CD4-positive, alpha-beta T cell treated with Interleukin-17A for 1 hour (primary cell): ENCODE measurements around the gene ATP6AP2.
"Not testable (repeated sequence)": the region's sequence is repeated elsewhere in the genome, so short reads cannot be mapped to it uniquely, and the experiment has no call there.

ENCODE experiments used
- DNase-seq: peaks from one replicate; pipeline ENCODE4 v3.0.0-alpha.2; 2020

The ATP6AP2 gene

GRCh38 chrX:40576291-40576690 lies 4.5 kb upstream of the ATP6AP2 start:
- DNase-seq = no peak

GRCh38 chrX:40578039-40578695 lies 2.6 kb upstream of the ATP6AP2 start:
- no peak for DNase-seq

- no peak for DNase-seq
These were observed 1.6 kb upstream of the ATP6AP2 start for GRCh38 chrX:40579141-40579540.

DNA sequence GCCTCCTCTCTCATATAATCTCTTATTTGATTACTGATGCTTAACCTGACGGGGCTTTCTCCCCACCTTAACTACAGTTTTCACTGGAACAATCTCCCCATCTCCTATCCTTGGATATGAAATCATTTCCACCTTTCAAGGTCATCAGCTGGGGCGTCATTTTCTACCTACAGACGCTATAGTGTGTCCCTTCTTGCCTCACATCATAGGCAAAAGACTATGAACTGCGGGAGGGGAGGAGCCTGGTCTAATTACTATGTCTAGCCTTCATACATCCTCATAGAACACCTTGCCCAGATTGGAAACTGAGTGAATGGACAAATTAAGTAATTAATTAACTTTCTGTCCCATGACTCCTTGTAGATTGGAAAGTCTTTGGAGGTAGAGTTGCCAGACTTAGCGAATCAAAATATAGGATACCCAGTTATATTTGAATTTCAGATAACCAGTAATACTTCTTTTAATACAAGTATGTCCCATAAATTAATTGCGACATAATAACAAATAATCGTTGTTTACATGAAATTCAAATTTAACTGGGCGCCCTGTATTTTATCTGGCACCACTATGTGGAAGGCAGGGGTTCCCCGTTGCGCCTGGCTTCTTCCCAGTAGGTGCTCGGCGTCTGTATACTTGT lies 752 bp upstream of the ATP6AP2 start:
- DNase-seq = peak; percentile 10

- DNase-seq = peak; percentile 48
These were observed 658 bp downstream of the ATP6AP2 start for GRCh38 chrX:40581336-40581920.

DNA sequence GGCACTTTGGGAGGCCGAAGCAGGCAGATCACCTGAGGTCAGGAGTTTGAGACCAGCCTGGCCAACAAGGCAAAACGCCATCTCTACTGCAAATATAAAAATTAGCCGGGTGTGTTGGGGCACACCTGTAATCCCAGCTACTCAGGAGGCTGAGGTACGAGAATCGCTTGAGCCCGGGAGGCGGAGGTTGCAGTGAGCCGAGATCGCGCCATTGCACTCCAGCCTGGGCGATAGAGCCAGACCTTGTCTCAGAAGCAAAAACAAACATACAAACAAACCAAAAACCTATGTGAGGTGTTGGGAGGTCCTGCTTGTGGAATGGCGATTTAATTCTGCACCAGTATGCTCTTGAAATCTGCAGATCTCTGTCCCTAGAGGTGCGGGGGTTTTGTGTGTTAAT lies 1.4 kb downstream of the ATP6AP2 start:
- not testable (repeated sequence) for DNase-seq

GRCh38 chrX:40582811-40583210 lies 2.0 kb downstream of the ATP6AP2 start:
- no peak for DNase-seq

DNA sequence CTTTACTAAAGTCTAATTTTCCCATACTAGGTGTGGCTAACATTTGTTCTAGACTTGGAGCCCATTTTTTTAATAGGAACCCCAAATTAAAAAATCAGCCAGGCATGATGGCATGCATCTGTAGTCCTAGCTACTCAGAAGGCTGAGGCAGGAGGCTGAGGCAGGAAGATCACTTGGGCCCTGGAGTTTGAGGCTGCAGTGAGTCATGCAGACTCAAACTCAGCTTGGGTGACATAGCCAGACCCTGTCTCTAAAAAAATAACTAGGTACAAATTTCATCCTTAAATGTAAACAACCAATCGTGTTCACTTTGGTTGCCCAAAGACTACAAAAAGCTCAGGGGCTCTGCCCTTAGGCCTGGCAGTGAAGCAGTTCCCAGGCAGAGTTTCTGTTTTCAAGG lies 6.9 kb downstream of the ATP6AP2 start:
- not testable (repeated sequence) for DNase-seq

DNA sequence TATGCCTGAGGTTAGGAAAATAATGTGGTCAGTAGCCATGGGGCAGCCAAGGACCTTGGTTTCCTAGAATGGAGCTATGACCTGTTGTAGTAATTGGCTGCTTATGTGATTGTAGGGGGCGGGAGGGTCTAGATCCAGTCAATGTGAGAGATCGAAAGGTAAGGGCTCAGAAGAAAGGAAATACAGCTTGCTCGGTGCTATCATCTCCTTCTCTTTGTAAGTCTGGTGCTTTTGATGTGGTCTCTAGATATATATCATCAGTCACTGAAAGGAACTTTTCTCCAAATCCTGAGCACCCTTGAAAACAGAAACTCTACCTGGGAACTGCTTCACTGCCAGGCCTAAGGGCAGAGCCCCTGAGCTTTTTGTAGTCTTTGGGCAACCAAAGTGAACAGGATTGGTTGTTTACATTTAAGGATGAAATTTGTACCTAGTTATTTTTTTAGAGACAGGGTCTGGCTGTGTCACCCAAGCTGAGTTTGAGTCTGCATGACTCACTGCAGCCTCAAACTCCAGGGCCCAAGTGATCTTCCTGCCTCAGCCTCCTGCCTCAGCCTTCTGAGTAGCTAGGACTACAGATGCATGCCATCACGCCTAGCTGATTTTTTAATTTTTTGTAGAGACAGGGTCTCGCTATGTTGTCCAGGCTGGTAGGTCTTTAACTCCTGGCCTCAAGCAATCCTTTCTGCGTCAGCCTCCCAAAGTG lies 9.0 kb downstream of the ATP6AP2 start:
- DNase-seq = peak; percentile 46

DNA sequence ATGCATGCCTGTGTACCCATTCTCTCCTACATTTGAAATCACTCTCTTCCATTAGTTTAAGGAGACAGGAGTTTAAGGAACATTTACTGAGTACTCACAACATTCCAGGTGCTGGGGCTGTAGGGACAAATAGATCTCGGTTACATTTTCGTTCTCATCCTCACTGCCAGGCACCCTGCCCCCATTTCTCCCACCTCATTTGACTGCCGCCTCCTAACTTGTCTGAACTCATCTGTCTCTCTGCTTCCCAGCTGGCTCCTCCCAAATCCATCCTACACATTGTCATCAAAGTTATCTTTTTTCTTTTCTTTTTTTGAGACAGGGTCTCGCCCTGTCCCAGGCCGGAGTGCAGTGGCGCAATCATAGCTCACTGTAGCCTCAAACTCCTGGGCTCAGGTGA lies 22.7 kb downstream of the ATP6AP2 start:
- no peak for DNase-seq

DNA sequence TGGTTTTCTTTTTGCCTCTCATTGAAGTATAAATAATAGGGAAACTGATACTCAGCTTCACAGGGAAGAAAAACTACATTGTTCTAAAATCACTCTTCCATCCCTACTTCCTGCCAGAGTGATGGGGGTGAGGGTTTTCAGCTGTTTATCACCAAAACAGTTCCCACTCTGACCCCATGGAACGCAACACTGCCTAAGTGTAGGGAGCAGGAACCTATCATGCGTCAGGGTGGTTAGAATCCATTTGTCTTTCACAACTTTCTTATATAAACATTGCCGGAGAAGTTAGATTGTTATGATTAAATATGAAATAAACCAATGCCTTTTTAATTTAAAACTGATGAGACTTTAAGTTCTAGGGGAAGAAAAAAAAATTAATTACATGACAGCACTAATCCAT lies 26.6 kb downstream of the ATP6AP2 start:
- no peak for DNase-seq

DNA sequence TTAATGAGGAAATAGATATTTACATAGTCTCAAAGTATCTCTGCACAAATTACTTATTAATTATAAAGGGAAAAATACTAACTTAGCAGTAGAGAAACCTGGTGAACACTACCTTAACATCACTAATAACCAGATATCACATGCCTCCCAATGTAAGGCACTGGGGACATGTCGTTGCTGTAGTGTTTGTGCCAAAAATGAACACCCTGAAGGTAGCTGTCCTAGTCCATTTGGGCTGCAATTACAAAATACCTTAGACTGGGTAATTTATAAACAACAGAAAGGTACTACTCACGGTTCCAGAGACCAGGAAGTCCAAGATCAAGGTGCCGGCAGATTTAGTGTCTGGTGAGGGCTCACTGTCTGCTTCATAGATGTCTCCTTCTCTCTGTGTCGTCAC lies 31.7 kb downstream of the ATP6AP2 start:
- DNase-seq = no peak

GRCh38 chrX:40615976-40616375 lies 35.2 kb downstream of the ATP6AP2 start:
- DNase-seq = no peak

- DNase-seq = no peak
These were observed 36.8 kb downstream of the ATP6AP2 start for GRCh38 chrX:40617566-40617965.

GRCh38 chrX:40622479-40623138 lies 41.8 kb downstream of the ATP6AP2 start:
- DNase-seq = no peak

GRCh38 chrX:40623139-40623536 lies 42.4 kb downstream of the ATP6AP2 start, which contains the start of gene MPC1L:
Gene MPC1L, plus strand, starts transcription at chrX:40623428. Its CDS starts 138 bp downstream, at chrX:40623566.
- DNase-seq = no peak

DNA sequence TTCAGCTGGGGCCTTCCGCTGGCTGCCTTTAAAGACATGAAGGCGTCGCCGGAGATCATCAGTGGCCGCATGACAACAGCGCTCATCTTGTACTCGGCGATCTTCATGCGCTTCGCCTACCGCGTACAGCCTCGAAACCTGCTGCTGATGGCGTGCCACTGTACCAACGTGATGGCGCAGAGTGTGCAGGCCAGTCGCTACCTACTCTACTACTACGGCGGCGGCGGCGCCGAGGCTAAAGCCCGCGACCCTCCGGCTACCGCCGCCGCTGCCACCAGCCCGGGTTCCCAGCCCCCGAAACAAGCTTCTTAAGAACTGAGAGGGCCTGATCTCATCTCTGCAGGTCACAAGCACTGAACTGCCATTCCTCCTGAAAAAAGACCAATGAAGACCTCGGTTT lies 42.9 kb downstream of the ATP6AP2 start:
- no peak for DNase-seq

DNA sequence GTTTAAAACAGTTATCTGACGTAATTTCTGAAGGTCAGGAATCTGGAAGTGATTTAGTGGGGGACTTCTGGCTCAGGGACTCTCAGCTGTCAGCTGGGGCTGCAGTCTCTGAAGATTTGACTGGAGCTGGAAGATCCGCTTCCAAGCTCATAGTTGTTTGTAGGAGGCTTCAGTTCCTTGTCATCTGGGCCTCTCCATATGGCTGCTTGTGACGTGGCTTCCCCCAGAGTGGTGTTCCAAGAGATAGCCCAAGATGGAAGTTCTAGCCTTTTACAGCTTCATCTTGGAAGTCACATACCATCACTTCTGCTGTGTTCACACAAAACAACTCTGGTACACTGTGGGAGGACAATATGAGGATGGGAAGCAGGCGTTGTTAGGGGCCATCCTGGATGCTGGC lies 44.5 kb downstream of the ATP6AP2 start:
- DNase-seq = no peak

- no peak for DNase-seq
These were observed 47.7 kb downstream of the ATP6AP2 start for GRCh38 chrX:40628506-40628905.

DNA sequence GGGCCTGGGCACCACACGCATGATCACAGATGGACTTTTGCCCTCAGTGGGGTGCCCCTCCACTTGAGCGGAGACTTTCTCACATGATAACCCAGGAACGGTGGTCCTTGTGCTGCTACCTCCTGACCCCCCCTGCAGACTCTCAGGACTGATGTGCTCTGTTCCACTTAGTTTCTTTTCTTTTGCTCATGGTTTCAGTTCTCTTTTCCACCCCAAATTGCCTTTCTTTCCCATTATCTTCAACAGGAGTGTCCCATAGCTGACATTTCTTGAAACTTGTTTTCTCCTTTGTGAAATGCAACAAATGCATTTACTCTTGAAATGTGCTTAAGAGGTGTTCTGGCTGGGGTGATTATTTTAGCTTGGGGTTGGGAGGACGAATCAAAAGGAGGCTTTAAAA lies 51.4 kb downstream of the ATP6AP2 start:
- DNase-seq = no peak

GRCh38 chrX:40637687-40638086 lies 56.9 kb downstream of the ATP6AP2 start:
- DNase-seq = no peak

DNA sequence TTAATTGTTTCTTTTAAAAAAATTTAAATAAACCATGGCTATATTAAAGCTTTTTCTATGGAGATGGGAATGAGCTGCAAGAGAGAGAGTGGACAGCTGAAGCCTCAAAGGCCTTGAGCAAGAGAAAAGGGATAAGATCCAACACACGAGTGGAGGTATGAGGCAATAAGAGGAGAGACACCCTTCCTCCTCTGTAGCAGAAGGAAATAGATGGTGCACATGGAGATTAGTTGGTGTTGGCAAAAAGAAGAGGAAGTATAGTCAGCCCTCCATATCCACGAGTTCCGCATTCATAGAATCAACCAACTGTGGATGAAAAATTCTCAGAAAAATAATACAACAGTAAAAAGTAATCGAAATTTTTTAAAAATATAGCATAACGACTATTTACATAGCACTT lies 63.4 kb downstream of the ATP6AP2 start:
- DNase-seq = no peak

GRCh38 chrX:40644821-40645358 lies 64.1 kb downstream of the ATP6AP2 start:
- peak; percentile 62 for DNase-seq
